Activated T-helper 2 cell treated with anti-CD3 and anti-CD28 coated beads, Interferon-gamma antibody, Interleukin-2, Interleukin-4, amounts not matched to agents 10 μg/mL and 5 μg/mL and 100 μg/mL, durations not matched to agents 14 hours and 24 hours and 36 hours (primary cell): ENCODE measurements around the gene C12orf42. TPM values are rescaled to one million over a fixed set of nuclear protein-coding genes. Genes with fewer than 3 reads are reported as not detected.

ENCODE experiments used
- DNase-seq: peaks from one replicate; pipeline ENCODE4 v3.0.0; 2021; ENCODE audit warnings: low spot score
- H3K27ac Mint-ChIP-seq: one replicate; pipeline ENCODE4 v1.8.0; 2021; ENCODE audit warnings: mixed read lengths
- H3K27me3 Mint-ChIP-seq: one replicate; pipeline ENCODE4 v1.8.0; 2021; ENCODE audit warnings: low read depth, mixed read lengths
- H3K36me3 Mint-ChIP-seq: one replicate; pipeline ENCODE4 v1.8.0; 2021; ENCODE audit warnings: low read depth, mixed read lengths
- H3K4me1 Mint-ChIP-seq: one replicate; pipeline ENCODE4 v1.8.0; 2021; ENCODE audit warnings: low read depth, mixed read lengths
- H3K4me3 Mint-ChIP-seq: one replicate; pipeline ENCODE4 v1.8.0; 2021; ENCODE audit warnings: low read depth, mild to moderate bottlenecking, moderate library complexity, mixed read lengths
- H3K9me3 Mint-ChIP-seq: one replicate; pipeline ENCODE4 v1.8.0; 2021; ENCODE audit warnings: mixed read lengths
- intact Hi-C: fragments of 100-400 bp; cut with micrococcal nuclease; formaldehyde crosslinking; loops from one replicate; pipeline ENCODE4 v1.15.1; 2023
- total RNA-seq: library from RNA; stranded (reverse); gene quantifications from 2 replicates; pipeline ENCODE4 v1.2.3, GENCODE V29; 2022

The C12orf42 gene
- total RNA-seq, 1 donor from 2014 or later: not detected

- peaks cover 7% of the 10 kb centered on the region for H3K27me3 Mint-ChIP-seq
- H3K4me1 Mint-ChIP-seq: peaks cover 5% of the 10 kb centered on the region
- DNase-seq: no peak
- H3K36me3 Mint-ChIP-seq: no peaks in the 10 kb centered on the region
- H3K4me3 Mint-ChIP-seq: no peak overlapping the region
- peaks cover 14% of the 10 kb centered on the region for H3K9me3 Mint-ChIP-seq
- no peak overlapping the region for H3K27ac Mint-ChIP-seq
- intact Hi-C loops: no loop called here
Measured at GRCh38 chr12:103482365-103482764, 13.4 kb downstream of the C12orf42 start.

- no peak for DNase-seq
- Mint-ChIP-seq H3K36me3 (no peaks in the 10 kb centered on the region), H3K27me3 (peaks cover 6% of the 10 kb centered on the region), H3K27ac (no peak overlapping the region), H3K9me3 (peaks cover 14% of the 10 kb centered on the region), H3K4me3 (no peak overlapping the region), H3K4me1 (peaks cover 7% of the 10 kb centered on the region)
- intact Hi-C loops: no loop called here
Measured at GRCh38 chr12:103475073-103475472, 20.7 kb downstream of the C12orf42 start.

- Mint-ChIP-seq H3K4me3 (no peak overlapping the region), H3K4me1 (peaks cover 9% of the 10 kb centered on the region), H3K27ac (no peak overlapping the region), H3K36me3 (no peaks in the 10 kb centered on the region), H3K27me3 (peaks cover 2% of the 10 kb centered on the region), H3K9me3 (no peaks in the 10 kb centered on the region)
- intact Hi-C loops: no loop called here
- DNase-seq: no peak
Measured at GRCh38 chr12:103470664-103471063, 25.1 kb downstream of the C12orf42 start.

- H3K27me3 Mint-ChIP-seq: peaks cover 6% of the 10 kb centered on the region
- no peak for DNase-seq
- no peak overlapping the region for H3K27ac Mint-ChIP-seq
- H3K9me3 Mint-ChIP-seq: peaks cover 4% of the 10 kb centered on the region
- no peaks in the 10 kb centered on the region for H3K36me3 Mint-ChIP-seq
- peaks cover 9% of the 10 kb centered on the region for H3K4me1 Mint-ChIP-seq
- no peak overlapping the region for H3K4me3 Mint-ChIP-seq
- intact Hi-C loops: no loop called here
Measured at GRCh38 chr12:103469719-103470118, 26.0 kb downstream of the C12orf42 start.

- DNase-seq: no peak
- no peak overlapping the region for H3K27ac Mint-ChIP-seq
- no peak overlapping the region for H3K4me3 Mint-ChIP-seq
- H3K9me3 Mint-ChIP-seq: peaks cover 4% of the 10 kb centered on the region
- no peaks in the 10 kb centered on the region for H3K36me3 Mint-ChIP-seq
- H3K27me3 Mint-ChIP-seq: peaks cover 4% of the 10 kb centered on the region
- intact Hi-C loops: no loop called here
- H3K4me1 Mint-ChIP-seq: peaks cover 9% of the 10 kb centered on the region
Measured at GRCh38 chr12:103468837-103469236, 26.9 kb downstream of the C12orf42 start.

GRCh38 chr12:103462675-103463074 lies 33.1 kb downstream of the C12orf42 start:
- no peak overlapping the region for H3K27ac Mint-ChIP-seq
- peaks cover 4% of the 10 kb centered on the region for H3K27me3 Mint-ChIP-seq
- no peak overlapping the region for H3K4me3 Mint-ChIP-seq
- intact Hi-C loops: no loop called here
- no peaks in the 10 kb centered on the region for H3K36me3 Mint-ChIP-seq
- H3K4me1 Mint-ChIP-seq: peaks cover 13% of the 10 kb centered on the region
- DNase-seq: no peak
- H3K9me3 Mint-ChIP-seq: peaks cover 4% of the 10 kb centered on the region

- no peak overlapping the region for H3K4me3 Mint-ChIP-seq
- intact Hi-C loops: no loop called here
- H3K9me3 Mint-ChIP-seq: peaks cover 7% of the 10 kb centered on the region
- H3K27me3 Mint-ChIP-seq: no peaks in the 10 kb centered on the region
- peaks cover 48% of the 10 kb centered on the region for H3K4me1 Mint-ChIP-seq
- no peak for DNase-seq
- H3K27ac Mint-ChIP-seq: no peak overlapping the region
- no peaks in the 10 kb centered on the region for H3K36me3 Mint-ChIP-seq
Measured at GRCh38 chr12:103457471-103457870, 38.3 kb downstream of the C12orf42 start.

GRCh38 chr12:103456006-103456405 lies 39.8 kb downstream of the C12orf42 start:
- DNase-seq: no peak
- peak overlapping the region; percentile 15 for H3K4me3 Mint-ChIP-seq
- H3K4me1 Mint-ChIP-seq: peaks cover 48% of the 10 kb centered on the region
- H3K36me3 Mint-ChIP-seq: no peaks in the 10 kb centered on the region
- intact Hi-C loops: no loop called here
- H3K27me3 Mint-ChIP-seq: no peaks in the 10 kb centered on the region
- H3K27ac Mint-ChIP-seq: no peak overlapping the region
- H3K9me3 Mint-ChIP-seq: peaks cover 16% of the 10 kb centered on the region

- Mint-ChIP-seq H3K27ac (peak overlapping the region; percentile 13), H3K36me3 (no peaks in the 10 kb centered on the region), H3K4me3 (peak overlapping the region; percentile 15), H3K27me3 (peaks cover 2% of the 10 kb centered on the region), H3K9me3 (peaks cover 16% of the 10 kb centered on the region), H3K4me1 (peaks cover 48% of the 10 kb centered on the region)
- intact Hi-C loops: loop anchor here (1.0 to 2.0 kb wide), 2 partner anchors 14 to 50 kb away; no protein-coding TSS in a partner anchor
- DNase-seq: no peak
Measured at GRCh38 chr12:103455020-103455763, 40.6 kb downstream of the C12orf42 start.

- H3K9me3 Mint-ChIP-seq: peaks cover 5% of the 10 kb centered on the region
- no peaks in the 10 kb centered on the region for H3K36me3 Mint-ChIP-seq
- H3K4me1 Mint-ChIP-seq: peaks cover 13% of the 10 kb centered on the region
- H3K27me3 Mint-ChIP-seq: no peaks in the 10 kb centered on the region
- no peak for DNase-seq
- intact Hi-C loops: loop anchor here (5.0 kb wide), 1 partner anchor 1663 kb away; no protein-coding TSS in a partner anchor
- H3K27ac Mint-ChIP-seq: no peak overlapping the region
- H3K4me3 Mint-ChIP-seq: no peak overlapping the region
Measured at GRCh38 chr12:103444983-103445382, 50.8 kb downstream of the C12orf42 start.

GRCh38 chr12:103442822-103443221 lies 52.9 kb downstream of the C12orf42 start:
- intact Hi-C loops: loop anchor here (5.0 kb wide), 1 partner anchor 1661 kb away; no protein-coding TSS in a partner anchor
- Mint-ChIP-seq H3K36me3 (no peaks in the 10 kb centered on the region), H3K4me3 (no peak overlapping the region), H3K27me3 (no peaks in the 10 kb centered on the region), H3K9me3 (peaks cover 5% of the 10 kb centered on the region), H3K27ac (no peak overlapping the region), H3K4me1 (peaks cover 13% of the 10 kb centered on the region)
- no peak for DNase-seq

GRCh38 chr12:103442182-103442555 lies 53.6 kb downstream of the C12orf42 start:
- H3K4me3 Mint-ChIP-seq: no peak overlapping the region
- peak overlapping the region; percentile 55 for H3K27ac Mint-ChIP-seq
- DNase-seq: no peak
- H3K36me3 Mint-ChIP-seq: no peaks in the 10 kb centered on the region
- intact Hi-C loops: loop anchor here (5.0 kb wide), 1 partner anchor 1660 kb away; no protein-coding TSS in a partner anchor
- no peaks in the 10 kb centered on the region for H3K27me3 Mint-ChIP-seq
- H3K4me1 Mint-ChIP-seq: peaks cover 13% of the 10 kb centered on the region
- H3K9me3 Mint-ChIP-seq: peaks cover 7% of the 10 kb centered on the region

- peak; percentile 44 for DNase-seq
- Mint-ChIP-seq H3K4me3 (peak overlapping the region; percentile 61), H3K27ac (peak overlapping the region; percentile 86), H3K4me1 (peaks cover 13% of the 10 kb centered on the region), H3K36me3 (no peaks in the 10 kb centered on the region), H3K27me3 (no peaks in the 10 kb centered on the region), H3K9me3 (peaks cover 8% of the 10 kb centered on the region)
- intact Hi-C loops: loop anchor here (1.0 to 5.0 kb wide), 5 partner anchors 14 to 1659 kb away; no protein-coding TSS in a partner anchor
Measured at GRCh38 chr12:103441437-103442181, 54.2 kb downstream of the C12orf42 start.
